GM12873 (cell line): ENCODE results near the gene SPRR2G.
A peak's percentile ranks its signal among the peaks of the same experiment; 100 is the strongest.

ENCODE experiments used
- CTCF ChIP-seq: IDR thresholded peaks from 2 replicates; pipeline ENCODE4 v1.5.1; 2012; ENCODE audit warnings: low read depth, mild to moderate bottlenecking, moderate library complexity, low read length, control low read depth; ENCODE audit not compliant: insufficient read depth; ENCODE audit errors: missing control alignments

SPRR2G gene

GRCh38 chr1:153150846-153151245 lies at the start of gene SPRR2G:
Gene SPRR2G, minus strand, starts transcription at chr1:153150890. Its CDS starts 780 bp downstream, at chr1:153150110.
- TF ChIP-seq CTCF, result no peak

- no peak for TF ChIP-seq CTCF
These were observed 44.5 kb upstream of the SPRR2G start for GRCh38 chr1:153195216-153195615.

GRCh38 chr1:153194331-153195050 lies 43.8 kb upstream of the SPRR2G start:
- TF ChIP-seq CTCF, result no peak

- TF ChIP-seq CTCF, result peak; percentile 55
These were observed 42.0 kb upstream of the SPRR2G start for GRCh38 chr1:153192697-153193096.

GRCh38 chr1:153190373-153190772 lies 39.7 kb upstream of the SPRR2G start:
- TF ChIP-seq CTCF, result peak; percentile 46

GRCh38 chr1:153180556-153180955 lies 29.9 kb upstream of the SPRR2G start:
- TF ChIP-seq CTCF, result no peak

- no peak for TF ChIP-seq CTCF
These were observed 28.2 kb upstream of the SPRR2G start for GRCh38 chr1:153178922-153179321.

GRCh38 chr1:153174624-153175023 lies 23.9 kb upstream of the SPRR2G start:
- TF ChIP-seq CTCF, result no peak
